NCI-H1436 (cell line): ENCODE results near the gene SLC8A1.
A peak's percentile ranks its signal among the peaks of the same experiment; 100 is the strongest.

ENCODE experiments used
- DNase-seq: peaks from one replicate; lab custom pipeline; 2025; lab: John Stamatoyannopoulos, UW

SLC8A1 gene

GRCh38 chr2:40273734-40274182, 178.1 kb downstream of the SLC8A1 start:
- DNase-seq: no peak

GRCh38 chr2:40271094-40271493, 180.8 kb downstream of the SLC8A1 start:
- no peak for DNase-seq

GRCh38 chr2:40270372-40270771, 181.5 kb downstream of the SLC8A1 start:
- no peak for DNase-seq

GRCh38 chr2:40268566-40268965, 183.3 kb downstream of the SLC8A1 start:
- DNase-seq: no peak

- no peak for DNase-seq
These were observed 185.7 kb downstream of the SLC8A1 start for GRCh38 chr2:40266201-40266600.

- DNase-seq: no peak
These were observed 186.3 kb downstream of the SLC8A1 start for GRCh38 chr2:40265602-40266001.

- DNase-seq: no peak
These were observed 190.8 kb downstream of the SLC8A1 start for GRCh38 chr2:40261042-40261441.

- no peak for DNase-seq
These were observed 191.5 kb downstream of the SLC8A1 start for GRCh38 chr2:40260437-40260836.

- no peak for DNase-seq
These were observed 192.0 kb downstream of the SLC8A1 start for GRCh38 chr2:40259900-40260299.

GRCh38 chr2:40258135-40258457, 193.8 kb downstream of the SLC8A1 start:
- DNase-seq: no peak

- no peak for DNase-seq
These were observed 194.4 kb downstream of the SLC8A1 start for GRCh38 chr2:40257340-40258134.

- peak; percentile 46 for DNase-seq
These were observed 195.2 kb downstream of the SLC8A1 start for GRCh38 chr2:40256649-40257048.

GRCh38 chr2:40256008-40256407, 195.9 kb downstream of the SLC8A1 start:
- DNase-seq: no peak

- no peak for DNase-seq
These were observed 196.8 kb downstream of the SLC8A1 start for GRCh38 chr2:40255103-40255502.

GRCh38 chr2:40254611-40255010, 197.3 kb downstream of the SLC8A1 start:
- no peak for DNase-seq

GRCh38 chr2:40251137-40251536, 200.8 kb downstream of the SLC8A1 start:
- DNase-seq: peak; percentile 92

- peak; percentile 29 for DNase-seq
These were observed 202.3 kb downstream of the SLC8A1 start for GRCh38 chr2:40249577-40249976.

- DNase-seq: no peak
These were observed 203.6 kb downstream of the SLC8A1 start for GRCh38 chr2:40248294-40248693.

- DNase-seq: peak; percentile 64
These were observed 207.2 kb downstream of the SLC8A1 start for GRCh38 chr2:40244675-40245074.

GRCh38 chr2:40244251-40244650, 207.6 kb downstream of the SLC8A1 start:
- no peak for DNase-seq

GRCh38 chr2:40243581-40244187, 208.2 kb downstream of the SLC8A1 start:
- no peak for DNase-seq

- DNase-seq: peak; percentile 46
These were observed 209.6 kb downstream of the SLC8A1 start for GRCh38 chr2:40242315-40242714.

- DNase-seq: peak; percentile 90
These were observed 211.8 kb downstream of the SLC8A1 start for GRCh38 chr2:40240070-40240469.
